HL-60 (cell line): ENCODE data around the gene CNN3.

Experiments used
- TF ChIP-seq, protein P1 (sequence below): IDR thresholded peaks from one replicate; pipeline ENCODE4 v1.5.1; 2011; ENCODE audit warnings: low read length, control low read depth, inconsistent platforms; ENCODE audit not compliant: insufficient read depth
- TF ChIP-seq, protein P2 (sequence below): IDR thresholded peaks from 2 replicates; pipeline ENCODE4 v1.6.1; 2012; ENCODE audit warnings: low read depth; ENCODE audit not compliant: insufficient replicate concordance

DNA sequence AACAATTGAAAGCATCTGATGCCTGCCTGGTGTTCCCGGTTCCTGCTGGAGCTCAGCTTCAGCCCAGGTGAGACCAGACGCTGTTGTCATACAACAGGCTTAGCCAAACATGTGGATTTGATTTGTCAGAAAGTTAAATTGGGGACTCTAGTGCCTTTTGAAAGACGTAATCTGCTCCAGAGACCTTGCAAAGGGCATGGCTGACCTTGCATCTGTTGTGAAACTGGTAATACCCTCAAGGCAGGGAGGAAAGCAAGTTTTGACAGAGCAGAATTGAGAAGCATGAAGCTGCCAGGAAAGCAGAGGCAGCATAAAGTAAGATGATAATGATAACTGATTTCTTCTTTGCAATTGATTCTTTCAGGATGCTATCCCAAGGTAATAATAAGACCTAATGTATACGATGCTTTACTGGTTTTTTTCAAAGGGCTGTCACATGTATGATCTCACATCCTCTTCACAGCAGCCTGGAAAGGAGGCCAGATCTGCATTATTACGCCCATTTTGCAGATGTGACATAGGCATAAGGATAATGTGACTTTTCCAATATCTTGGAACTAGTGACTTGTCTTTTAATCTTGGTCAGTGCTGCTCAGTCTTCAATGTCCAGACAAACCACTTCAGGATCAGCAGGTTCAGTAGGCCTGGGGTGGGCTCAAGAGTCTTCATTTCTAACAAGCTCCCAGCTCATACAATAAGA is 24.7 kb upstream of the CNN3 start:
- TF ChIP-seq, protein P1, sequence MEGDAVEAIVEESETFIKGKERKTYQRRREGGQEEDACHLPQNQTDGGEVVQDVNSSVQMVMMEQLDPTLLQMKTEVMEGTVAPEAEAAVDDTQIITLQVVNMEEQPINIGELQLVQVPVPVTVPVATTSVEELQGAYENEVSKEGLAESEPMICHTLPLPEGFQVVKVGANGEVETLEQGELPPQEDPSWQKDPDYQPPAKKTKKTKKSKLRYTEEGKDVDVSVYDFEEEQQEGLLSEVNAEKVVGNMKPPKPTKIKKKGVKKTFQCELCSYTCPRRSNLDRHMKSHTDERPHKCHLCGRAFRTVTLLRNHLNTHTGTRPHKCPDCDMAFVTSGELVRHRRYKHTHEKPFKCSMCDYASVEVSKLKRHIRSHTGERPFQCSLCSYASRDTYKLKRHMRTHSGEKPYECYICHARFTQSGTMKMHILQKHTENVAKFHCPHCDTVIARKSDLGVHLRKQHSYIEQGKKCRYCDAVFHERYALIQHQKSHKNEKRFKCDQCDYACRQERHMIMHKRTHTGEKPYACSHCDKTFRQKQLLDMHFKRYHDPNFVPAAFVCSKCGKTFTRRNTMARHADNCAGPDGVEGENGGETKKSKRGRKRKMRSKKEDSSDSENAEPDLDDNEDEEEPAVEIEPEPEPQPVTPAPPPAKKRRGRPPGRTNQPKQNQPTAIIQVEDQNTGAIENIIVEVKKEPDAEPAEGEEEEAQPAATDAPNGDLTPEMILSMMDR: no peak
- TF ChIP-seq, protein P2, sequence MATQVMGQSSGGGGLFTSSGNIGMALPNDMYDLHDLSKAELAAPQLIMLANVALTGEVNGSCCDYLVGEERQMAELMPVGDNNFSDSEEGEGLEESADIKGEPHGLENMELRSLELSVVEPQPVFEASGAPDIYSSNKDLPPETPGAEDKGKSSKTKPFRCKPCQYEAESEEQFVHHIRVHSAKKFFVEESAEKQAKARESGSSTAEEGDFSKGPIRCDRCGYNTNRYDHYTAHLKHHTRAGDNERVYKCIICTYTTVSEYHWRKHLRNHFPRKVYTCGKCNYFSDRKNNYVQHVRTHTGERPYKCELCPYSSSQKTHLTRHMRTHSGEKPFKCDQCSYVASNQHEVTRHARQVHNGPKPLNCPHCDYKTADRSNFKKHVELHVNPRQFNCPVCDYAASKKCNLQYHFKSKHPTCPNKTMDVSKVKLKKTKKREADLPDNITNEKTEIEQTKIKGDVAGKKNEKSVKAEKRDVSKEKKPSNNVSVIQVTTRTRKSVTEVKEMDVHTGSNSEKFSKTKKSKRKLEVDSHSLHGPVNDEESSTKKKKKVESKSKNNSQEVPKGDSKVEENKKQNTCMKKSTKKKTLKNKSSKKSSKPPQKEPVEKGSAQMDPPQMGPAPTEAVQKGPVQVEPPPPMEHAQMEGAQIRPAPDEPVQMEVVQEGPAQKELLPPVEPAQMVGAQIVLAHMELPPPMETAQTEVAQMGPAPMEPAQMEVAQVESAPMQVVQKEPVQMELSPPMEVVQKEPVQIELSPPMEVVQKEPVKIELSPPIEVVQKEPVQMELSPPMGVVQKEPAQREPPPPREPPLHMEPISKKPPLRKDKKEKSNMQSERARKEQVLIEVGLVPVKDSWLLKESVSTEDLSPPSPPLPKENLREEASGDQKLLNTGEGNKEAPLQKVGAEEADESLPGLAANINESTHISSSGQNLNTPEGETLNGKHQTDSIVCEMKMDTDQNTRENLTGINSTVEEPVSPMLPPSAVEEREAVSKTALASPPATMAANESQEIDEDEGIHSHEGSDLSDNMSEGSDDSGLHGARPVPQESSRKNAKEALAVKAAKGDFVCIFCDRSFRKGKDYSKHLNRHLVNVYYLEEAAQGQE: no peak
